D721Med (cell line): ENCODE results near the gene IL17RC.

Source experiments
- DNase-seq: peaks from one replicate; pipeline ENCODE4 v3.0.0; 2011; ENCODE audit warnings: low spot score; ENCODE audit not compliant: insufficient read length
- FAIRE-seq: peaks from 2 replicates; lab custom pipeline; 2011; peaks lifted over from hg19 to GRCh38; lab: Jason Lieb, UNC
- TF ChIP-seq, protein P1 (sequence below): IDR thresholded peaks from 2 replicates; pipeline ENCODE4 v1.5.1; 2012; ENCODE audit warnings: mild to moderate bottlenecking, control low read depth; ENCODE audit not compliant: insufficient read depth; ENCODE audit errors: missing control alignments

The IL17RC gene

GRCh38 chr3:9876991-9877390 is 39.9 kb upstream of the IL17RC start:
- DNase-seq (no peak), FAIRE-seq (no peak)
- TF ChIP-seq, protein P1, sequence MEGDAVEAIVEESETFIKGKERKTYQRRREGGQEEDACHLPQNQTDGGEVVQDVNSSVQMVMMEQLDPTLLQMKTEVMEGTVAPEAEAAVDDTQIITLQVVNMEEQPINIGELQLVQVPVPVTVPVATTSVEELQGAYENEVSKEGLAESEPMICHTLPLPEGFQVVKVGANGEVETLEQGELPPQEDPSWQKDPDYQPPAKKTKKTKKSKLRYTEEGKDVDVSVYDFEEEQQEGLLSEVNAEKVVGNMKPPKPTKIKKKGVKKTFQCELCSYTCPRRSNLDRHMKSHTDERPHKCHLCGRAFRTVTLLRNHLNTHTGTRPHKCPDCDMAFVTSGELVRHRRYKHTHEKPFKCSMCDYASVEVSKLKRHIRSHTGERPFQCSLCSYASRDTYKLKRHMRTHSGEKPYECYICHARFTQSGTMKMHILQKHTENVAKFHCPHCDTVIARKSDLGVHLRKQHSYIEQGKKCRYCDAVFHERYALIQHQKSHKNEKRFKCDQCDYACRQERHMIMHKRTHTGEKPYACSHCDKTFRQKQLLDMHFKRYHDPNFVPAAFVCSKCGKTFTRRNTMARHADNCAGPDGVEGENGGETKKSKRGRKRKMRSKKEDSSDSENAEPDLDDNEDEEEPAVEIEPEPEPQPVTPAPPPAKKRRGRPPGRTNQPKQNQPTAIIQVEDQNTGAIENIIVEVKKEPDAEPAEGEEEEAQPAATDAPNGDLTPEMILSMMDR, result no peak

DNA sequence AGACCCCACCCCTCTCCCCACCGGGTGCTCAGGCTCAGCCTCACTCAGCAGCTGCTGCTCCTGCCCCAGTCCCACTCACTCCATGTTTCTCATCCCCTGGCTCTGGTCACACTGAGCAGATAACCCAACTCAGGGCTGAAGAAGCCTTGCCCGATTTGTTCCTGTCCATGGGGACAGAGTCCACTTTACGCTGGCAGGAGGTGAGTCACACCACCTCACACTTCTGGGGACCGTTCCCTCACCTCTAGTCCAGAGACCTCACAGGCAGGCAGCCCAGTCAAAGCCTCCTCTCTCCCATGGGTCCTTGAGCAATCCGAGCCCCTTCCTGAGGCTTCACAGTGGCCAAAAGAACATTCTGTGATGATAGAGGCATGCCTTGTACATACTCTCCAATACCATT is 38.2 kb upstream of the IL17RC start:
- no peak for DNase-seq
- TF ChIP-seq, protein P1, result no peak
- FAIRE-seq, result no peak

DNA sequence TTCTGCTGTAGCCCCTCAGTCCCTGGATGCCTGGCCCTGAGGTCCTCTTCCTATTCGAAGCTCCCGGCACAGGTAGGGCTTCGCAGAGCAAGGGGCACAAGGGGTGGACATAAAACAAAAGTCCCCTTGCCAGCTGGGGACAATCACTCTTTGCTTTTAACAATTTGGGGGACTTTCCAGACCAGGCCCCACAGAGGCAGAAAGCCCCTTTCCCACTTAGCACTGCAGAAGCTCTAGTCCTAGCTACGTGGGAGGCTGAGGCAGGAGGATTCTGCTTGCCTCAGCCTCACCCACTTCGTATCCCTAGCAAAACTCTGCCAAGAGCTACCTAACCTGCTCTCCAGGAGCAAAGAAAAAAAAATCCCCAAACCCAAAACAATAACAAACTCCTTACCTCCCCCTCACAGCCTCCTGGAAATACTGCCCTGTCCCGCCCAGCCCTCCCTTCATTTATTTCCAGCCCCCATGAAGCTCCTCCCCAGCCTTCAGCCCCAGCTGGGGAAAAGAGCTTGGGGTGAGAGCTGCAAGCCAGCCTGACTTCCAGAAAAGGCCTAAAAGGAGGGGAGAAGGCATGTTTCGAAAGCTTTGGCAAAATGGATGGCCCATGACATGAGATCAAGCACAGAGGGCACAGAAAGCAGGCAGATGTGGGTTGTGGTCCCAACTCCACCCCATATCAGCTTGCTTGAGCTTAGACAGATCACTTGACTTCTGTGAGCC is 36.9 kb upstream of the IL17RC start, which contains the start of gene CIDEC:
TSS of gene CIDEC (minus strand) at position 424 of the 720 bp plus-strand sequence. CDS start 1,767 bp downstream, outside the sequence.
- no peak for FAIRE-seq
- DNase-seq, result no peak
- TF ChIP-seq, protein P1, result no peak

DNA sequence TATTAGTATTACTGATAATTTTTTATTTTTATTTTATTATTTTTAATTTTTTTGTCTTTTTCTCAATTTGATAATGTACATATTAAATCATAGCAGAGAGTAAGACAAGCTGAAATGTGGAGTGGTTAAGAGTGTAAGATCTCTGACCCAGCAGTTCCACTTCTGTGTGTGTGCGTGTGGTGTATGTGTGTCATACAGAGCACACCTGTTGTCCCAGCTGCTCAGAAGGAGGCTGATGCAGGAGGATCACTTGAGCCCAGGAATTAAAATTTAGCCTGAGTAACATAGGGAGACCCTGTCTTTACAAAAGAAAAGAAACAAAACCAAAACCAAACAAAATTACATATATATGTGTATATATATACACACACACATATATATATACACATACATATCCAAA is 35.5 kb upstream of the IL17RC start:
- DNase-seq (no peak), FAIRE-seq (no peak)
- TF ChIP-seq, protein P1, result no peak

DNA sequence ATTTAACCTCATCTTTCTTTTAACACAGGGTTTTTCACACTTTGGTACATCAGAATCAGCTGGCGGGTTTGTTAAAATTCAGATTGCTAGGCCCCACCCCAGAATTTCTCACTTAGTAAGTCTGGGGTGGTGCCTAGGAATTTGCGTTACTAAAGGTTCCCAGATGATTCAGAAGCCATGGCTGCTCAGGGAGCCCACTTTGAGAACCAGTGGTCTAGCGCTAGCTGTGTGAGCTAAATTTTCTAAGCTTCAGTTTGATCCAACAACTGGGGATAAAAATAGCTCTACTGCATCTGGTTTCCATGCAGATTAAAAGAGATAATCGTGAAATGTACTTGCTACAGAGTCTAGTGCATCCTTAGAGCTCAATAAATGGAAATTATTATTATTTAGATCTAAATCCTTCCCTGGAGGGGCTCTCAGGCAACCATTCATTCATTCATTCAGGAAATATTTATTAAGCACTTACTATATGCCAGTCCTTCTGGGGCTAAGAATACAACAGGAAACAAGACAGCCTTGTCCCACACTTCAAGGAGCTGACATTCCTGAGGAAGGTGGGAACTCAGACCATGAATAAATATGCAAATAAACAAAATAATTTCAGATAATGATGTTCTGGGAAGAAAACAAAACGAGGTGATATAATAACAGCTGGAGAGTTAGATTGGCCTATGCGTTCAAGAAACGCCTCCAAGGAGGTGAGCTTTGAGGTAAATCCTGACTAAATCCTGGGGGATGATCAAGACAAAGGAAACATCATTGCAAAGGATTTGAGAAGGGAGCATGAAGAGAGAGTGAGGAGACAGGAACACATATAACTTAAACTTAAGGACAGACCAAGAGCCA is 33.0 kb upstream of the IL17RC start:
- DNase-seq (no peak), FAIRE-seq (no peak)
- TF ChIP-seq, protein P1, result no peak

DNA sequence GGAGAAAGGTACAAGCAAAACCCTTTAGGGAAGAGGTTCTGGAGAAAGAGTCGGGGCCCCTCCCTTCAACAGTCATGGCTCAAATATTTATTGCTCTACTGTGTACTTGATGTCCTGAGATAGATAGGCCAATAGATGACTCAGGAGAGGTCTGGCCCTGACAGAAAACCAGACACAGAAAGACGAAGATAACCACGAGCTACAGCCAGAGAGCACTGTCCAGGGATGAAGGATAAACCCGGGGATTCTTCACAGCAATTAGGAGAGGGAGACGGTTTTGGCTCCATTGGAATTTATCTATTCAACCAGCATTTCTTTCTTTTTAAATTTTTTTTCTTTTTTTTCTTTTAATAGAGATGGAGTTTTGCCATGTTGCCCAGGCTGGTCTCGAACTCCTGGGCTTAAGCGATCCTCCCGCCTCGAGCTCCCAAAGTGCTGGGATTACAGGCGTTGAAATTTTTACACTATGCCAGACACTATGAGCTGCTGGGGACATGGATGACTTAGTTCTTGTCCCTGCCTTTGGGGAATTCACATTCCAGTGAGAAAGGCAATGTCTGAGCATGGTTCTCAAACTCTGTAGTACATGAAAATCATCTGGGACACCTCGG is 32.2 kb upstream of the IL17RC start:
- FAIRE-seq (no peak), DNase-seq (no peak)
- TF ChIP-seq, protein P1, result no peak

- TF ChIP-seq, protein P1, result no peak
- FAIRE-seq, result no peak
- no peak for DNase-seq
Measured at GRCh38 chr3:9886328-9886727, 30.6 kb upstream of the IL17RC start.
